ENCODE data around the gene CDKAL1. TPM values are rescaled to one million over a fixed set of nuclear protein-coding genes. Genes with fewer than 3 reads are reported as not detected.
A peak's percentile ranks its signal among the peaks of the same experiment; 100 is the strongest.

Gene CDKAL1
- total and polyA plus RNA-seq, 2 donors (not counting 3 experiments of a cell fraction or from before 2014, with no cell fraction given), result 6.1 to 20.5 TPM

DNA sequence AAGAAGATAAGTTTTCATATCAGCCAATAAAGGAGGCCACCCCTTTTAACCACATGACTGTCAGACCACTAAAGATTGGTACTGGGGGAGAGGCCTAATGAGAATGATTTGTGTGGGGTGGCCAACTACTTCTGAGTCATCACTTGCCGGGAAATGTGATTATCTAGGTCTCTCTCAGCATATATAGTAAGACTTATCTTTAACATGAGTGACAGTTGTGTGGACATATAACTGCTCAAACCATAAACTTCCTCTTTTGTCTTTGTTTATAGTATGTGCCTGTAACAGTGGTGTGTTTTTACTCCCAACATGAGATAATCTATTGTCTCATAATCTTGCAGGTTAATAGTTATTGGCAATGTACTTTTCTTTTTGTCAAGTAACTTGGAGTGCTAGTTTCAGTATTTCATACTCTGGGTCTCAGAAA, 312.4 kb downstream of the CDKAL1 start:
- DNase-seq (ENCODE audit: low read depth, low spot score) (peak; percentile 39), FAIRE-seq (no peak)
- peaks cover 2% of the 10 kb centered on the region for H3K4me1 ChIP-seq (ENCODE audit: control insufficient read depth, extremely low read depth, insufficient read depth, low read length)
- intact Hi-C loops (cut with micrococcal nuclease) (no loop called here), dilution Hi-C loops (cut with MboI; ENCODE audit: extremely low pct_ligation_motif_present, low sequenced_read_pairs) (no loop called here)
- H3K4me3 ChIP-seq (replicated peaks in 1 of 3; ENCODE audit: insufficient read depth in 1 of 3, low read depth in 1 of 3, low read length in 3 of 3), result no peak overlapping the region
- BruUV-seq (replicated peaks), result no TSS peak
- POLR2A ChIA-PET, result no interaction called here
- TF ChIP-seq, protein P1, sequence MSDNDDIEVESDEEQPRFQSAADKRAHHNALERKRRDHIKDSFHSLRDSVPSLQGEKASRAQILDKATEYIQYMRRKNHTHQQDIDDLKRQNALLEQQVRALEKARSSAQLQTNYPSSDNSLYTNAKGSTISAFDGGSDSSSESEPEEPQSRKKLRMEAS (IDR thresholded peaks at IDR 0.05; ENCODE audit: insufficient read depth, insufficient read length), result no peak
- TF ChIP-seq MYC (IDR thresholded peaks at IDR 0.05; ENCODE audit: low read depth, low read length), result no peak
- peak; percentile 24 for TF ChIP-seq FOS (IDR thresholded peaks at IDR 0.05; ENCODE audit: borderline replicate concordance, insufficient read depth, low read length)
- TF ChIP-seq JUN (IDR thresholded peaks at IDR 0.05; ENCODE audit: borderline replicate concordance, insufficient read depth, insufficient read length, low read depth), result no peak
- TF ChIP-seq EZH2 (IDR thresholded peaks at IDR 0.05; ENCODE audit: borderline replicate concordance, low read depth, low read length, severe bottlenecking), result no peak
- H3K9me3 ChIP-seq (replicated peaks; ENCODE audit: control insufficient read depth, insufficient read depth, low read length), result no peaks in the 10 kb centered on the region
- H3K4me2 ChIP-seq (ENCODE audit: insufficient read depth, low read length), result no peak overlapping the region
- no peaks in the 10 kb centered on the region for H3K79me2 ChIP-seq (ENCODE audit: control insufficient read depth, insufficient read depth, low read length)
- no peaks in the 10 kb centered on the region for H3K9me1 ChIP-seq (replicated peaks; ENCODE audit: control insufficient read depth, extremely low read depth, insufficient read depth, low read length)
- no peak overlapping the region for H3K27ac ChIP-seq (ENCODE audit: insufficient read depth, low read depth, low read length)
- no peaks in the 10 kb centered on the region for H3K36me3 ChIP-seq (ENCODE audit: control insufficient read depth in 2 of 2, extremely low read depth in 1 of 2, insufficient read depth in 2 of 2, low read length in 2 of 2)
- no peaks in the 10 kb centered on the region for H3K27me3 ChIP-seq (ENCODE audit: control insufficient read depth in 2 of 2, insufficient read depth in 2 of 2, low read length in 2 of 2)
- H4K20me1 ChIP-seq (replicated peaks; ENCODE audit: control insufficient read depth, extremely low read depth, insufficient read depth, low read length), result no peaks in the 10 kb centered on the region
- no peak overlapping the region for H2AFZ ChIP-seq (ENCODE audit: low read depth, low read length)
- no peak overlapping the region for H3K9ac ChIP-seq (replicated peaks; ENCODE audit: extremely low read depth, insufficient read depth, low read length)
- CTCF ChIA-PET, result interaction anchor here (0.6 kb wide), 1 partner anchor 19 kb away, joined by 3 read pairs; no protein-coding TSS in a partner anchor

DNA sequence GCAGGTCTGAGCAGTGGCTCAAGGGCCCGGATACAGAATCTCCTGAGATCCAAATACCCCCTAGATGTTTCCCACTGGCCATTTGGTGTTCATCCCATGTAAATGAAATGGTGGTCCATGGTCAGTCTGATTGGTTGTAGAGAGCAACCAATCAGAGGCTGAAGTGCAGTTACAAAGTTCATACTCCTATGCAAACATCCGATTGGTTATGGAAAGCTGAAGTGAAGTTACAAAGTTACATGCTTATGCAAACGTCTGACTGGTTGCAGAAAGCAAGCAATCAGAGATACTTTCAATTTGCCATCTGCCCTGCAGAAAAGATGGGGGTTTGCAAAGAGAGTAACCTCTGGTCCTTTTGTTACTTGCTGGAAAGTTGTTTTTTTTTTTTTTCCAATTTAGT, 313.6 kb downstream of the CDKAL1 start:
- H3K36me3 ChIP-seq (ENCODE audit: control insufficient read depth in 2 of 2, extremely low read depth in 1 of 2, insufficient read depth in 2 of 2, low read length in 2 of 2), result no peaks in the 10 kb centered on the region
- ChIA-PET CTCF (interaction anchor here (2.0 kb wide), 1 partner anchor 18 kb away, joined by 4 read pairs; no protein-coding TSS in a partner anchor), POLR2A (no interaction called here)
- H4K20me1 ChIP-seq (replicated peaks; ENCODE audit: control insufficient read depth, extremely low read depth, insufficient read depth, low read length), result no peaks in the 10 kb centered on the region
- no peak overlapping the region for H3K9ac ChIP-seq (replicated peaks; ENCODE audit: extremely low read depth, insufficient read depth, low read length)
- H3K4me3 ChIP-seq (replicated peaks in 1 of 3; ENCODE audit: insufficient read depth in 1 of 3, low read depth in 1 of 3, low read length in 3 of 3), result no peak overlapping the region
- DNase-seq (ENCODE audit: low read depth, low spot score), result no peak
- H2AFZ ChIP-seq (ENCODE audit: low read depth, low read length), result no peak overlapping the region
- no peaks in the 10 kb centered on the region for H3K9me1 ChIP-seq (replicated peaks; ENCODE audit: control insufficient read depth, extremely low read depth, insufficient read depth, low read length)
- no peak for FAIRE-seq
- TF ChIP-seq FOS (IDR thresholded peaks at IDR 0.05; ENCODE audit: borderline replicate concordance, insufficient read depth, low read length) (no peak), JUN (IDR thresholded peaks at IDR 0.05; ENCODE audit: borderline replicate concordance, insufficient read depth, insufficient read length, low read depth) (no peak), EZH2 (IDR thresholded peaks at IDR 0.05; ENCODE audit: borderline replicate concordance, low read depth, low read length, severe bottlenecking) (no peak), GATA2 (IDR thresholded peaks at IDR 0.05; ENCODE audit: insufficient read depth, insufficient read length, low read depth, low read length) (no peak), MYC (IDR thresholded peaks at IDR 0.05; ENCODE audit: low read depth, low read length) (no peak), POLR2A (IDR thresholded peaks at IDR 0.05; ENCODE audit: low read depth, low read length) (no peak), POLR2AphosphoS5 (IDR thresholded peaks at IDR 0.05; ENCODE audit: insufficient read depth, low read depth, low read length) (no peak)
- TF ChIP-seq, protein P2, sequence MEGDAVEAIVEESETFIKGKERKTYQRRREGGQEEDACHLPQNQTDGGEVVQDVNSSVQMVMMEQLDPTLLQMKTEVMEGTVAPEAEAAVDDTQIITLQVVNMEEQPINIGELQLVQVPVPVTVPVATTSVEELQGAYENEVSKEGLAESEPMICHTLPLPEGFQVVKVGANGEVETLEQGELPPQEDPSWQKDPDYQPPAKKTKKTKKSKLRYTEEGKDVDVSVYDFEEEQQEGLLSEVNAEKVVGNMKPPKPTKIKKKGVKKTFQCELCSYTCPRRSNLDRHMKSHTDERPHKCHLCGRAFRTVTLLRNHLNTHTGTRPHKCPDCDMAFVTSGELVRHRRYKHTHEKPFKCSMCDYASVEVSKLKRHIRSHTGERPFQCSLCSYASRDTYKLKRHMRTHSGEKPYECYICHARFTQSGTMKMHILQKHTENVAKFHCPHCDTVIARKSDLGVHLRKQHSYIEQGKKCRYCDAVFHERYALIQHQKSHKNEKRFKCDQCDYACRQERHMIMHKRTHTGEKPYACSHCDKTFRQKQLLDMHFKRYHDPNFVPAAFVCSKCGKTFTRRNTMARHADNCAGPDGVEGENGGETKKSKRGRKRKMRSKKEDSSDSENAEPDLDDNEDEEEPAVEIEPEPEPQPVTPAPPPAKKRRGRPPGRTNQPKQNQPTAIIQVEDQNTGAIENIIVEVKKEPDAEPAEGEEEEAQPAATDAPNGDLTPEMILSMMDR (IDR thresholded peaks at IDR 0.05; ENCODE audit: extremely low read depth in 1 of 2, insufficient read depth in 1 of 2, low read depth in 1 of 2, low read length in 2 of 2), result no peak
- TF ChIP-seq, protein P1 (IDR thresholded peaks at IDR 0.05; ENCODE audit: insufficient read depth, insufficient read length), result no peak
- no peaks in the 10 kb centered on the region for H3K27me3 ChIP-seq (ENCODE audit: control insufficient read depth in 2 of 2, insufficient read depth in 2 of 2, low read length in 2 of 2)
- no peak overlapping the region for H3K27ac ChIP-seq (ENCODE audit: insufficient read depth, low read depth, low read length)
- dilution Hi-C loops (cut with MboI; ENCODE audit: extremely low pct_ligation_motif_present, low sequenced_read_pairs), result no loop called here
- no peaks in the 10 kb centered on the region for H3K79me2 ChIP-seq (ENCODE audit: control insufficient read depth, insufficient read depth, low read length)
- no peaks in the 10 kb centered on the region for H3K9me3 ChIP-seq (replicated peaks; ENCODE audit: control insufficient read depth, insufficient read depth, low read length)
- intact Hi-C loops (cut with micrococcal nuclease), result no loop called here
- no peak overlapping the region for H3K4me2 ChIP-seq (ENCODE audit: insufficient read depth, low read length)
- peaks cover 2% of the 10 kb centered on the region for H3K4me1 ChIP-seq (ENCODE audit: control insufficient read depth, extremely low read depth, insufficient read depth, low read length)
- no TSS peak for BruUV-seq (replicated peaks)
